M059J (cell line): Measurements from ENCODE around the gene GIPC1. TPM values are rescaled to one million over a fixed set of nuclear protein-coding genes. Genes with fewer than 3 reads are reported as not detected.
"Not testable (repeated sequence)": the region's sequence is repeated elsewhere in the genome, so short reads cannot be mapped to it uniquely, and the experiment has no call there.

Experiments used
- DNase-seq: peaks from one replicate; pipeline ENCODE4 v3.0.0-alpha.2; 2012; ENCODE audit warnings: low read depth
- total RNA-seq: library from RNA; depleted of rRNA; stranded (reverse); fragments of >200 nt; shearing (Covaris generic); gene quantifications from 2 replicates; pipeline ENCODE4 v1.2.3, GENCODE V29; 2014; rRNA removed

The GIPC1 gene
- 43.5 and 114 TPM in 2 replicates for total RNA-seq

- DNase-seq: peak; percentile 97
Measured at GRCh38 chr19:14496029-14496833, at the start of gene GIPC1. Gene GIPC1, minus strand, starts transcription at chr19:14496127. Its CDS starts 13,151 bp downstream, at chr19:14482976.

GRCh38 chr19:14545716-14546082, 49.8 kb upstream of the GIPC1 start:
- no peak for DNase-seq

DNA sequence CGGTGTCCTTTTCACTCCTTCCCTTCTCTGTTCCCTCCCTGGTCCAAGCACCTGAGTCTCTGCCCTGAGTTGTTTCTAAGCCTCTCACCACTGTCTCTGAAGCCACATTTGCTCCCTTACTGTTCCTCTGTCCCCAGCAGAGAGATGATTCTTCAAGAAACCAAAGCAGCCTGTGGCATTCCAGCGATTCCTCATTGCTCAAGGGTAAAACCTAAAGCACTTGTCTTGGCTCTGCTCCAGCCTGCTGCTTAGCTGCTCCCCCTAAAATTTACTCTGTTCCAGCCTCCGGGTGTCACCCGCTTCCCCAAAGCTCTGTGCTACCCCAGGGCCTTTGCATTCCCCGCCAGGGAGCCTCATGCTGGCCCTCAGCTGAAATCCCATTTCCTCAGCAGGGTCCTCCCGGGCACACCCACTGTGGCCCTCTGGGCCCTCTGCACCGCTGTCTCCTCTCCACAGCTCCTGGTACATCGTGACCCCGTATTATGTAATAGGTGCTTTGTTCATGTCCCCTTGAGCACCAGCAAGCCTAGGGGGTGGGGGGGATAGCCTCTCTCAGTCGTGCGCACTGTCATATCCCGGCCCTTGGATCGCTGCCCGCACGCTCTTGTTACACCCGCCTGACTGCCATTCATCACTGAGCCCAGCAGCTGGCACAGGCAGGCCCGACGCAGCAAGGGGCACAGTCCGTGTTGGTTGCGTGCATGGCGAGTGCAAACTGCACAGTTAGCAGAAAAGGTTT, 49.2 kb upstream of the GIPC1 start:
- no peak for DNase-seq

GRCh38 chr19:14544047-14544446, 48.1 kb upstream of the GIPC1 start:
- peak; percentile 24 for DNase-seq

GRCh38 chr19:14542711-14543328, 46.9 kb upstream of the GIPC1 start:
- no peak for DNase-seq

- DNase-seq: not testable (repeated sequence)
Measured at GRCh38 chr19:14541979-14542378, 46.1 kb upstream of the GIPC1 start.

- DNase-seq: no peak
Measured at GRCh38 chr19:14540741-14541525, 45.0 kb upstream of the GIPC1 start.

GRCh38 chr19:14536926-14537692, 41.2 kb upstream of the GIPC1 start:
- no peak for DNase-seq

- no peak for DNase-seq
Measured at GRCh38 chr19:14533450-14533849, 37.5 kb upstream of the GIPC1 start.

DNA sequence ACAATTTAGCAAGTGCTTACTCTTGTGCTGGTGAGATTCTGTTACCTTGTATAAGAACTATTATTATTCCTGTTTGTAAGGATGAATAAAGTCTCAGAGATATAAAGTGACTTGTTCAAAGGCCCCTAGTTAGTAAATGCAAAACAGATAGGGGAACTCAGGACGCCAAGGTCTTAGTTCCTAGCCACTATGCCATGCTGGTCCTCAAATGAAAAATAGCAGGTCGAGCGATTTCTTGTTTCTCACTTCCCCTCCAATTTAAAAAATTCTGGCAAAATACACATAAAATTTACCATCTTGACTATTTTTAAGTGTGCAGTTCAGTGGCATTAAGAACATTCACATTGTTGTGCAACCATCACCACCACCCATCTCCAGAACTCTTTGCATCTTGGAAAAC, 34.6 kb upstream of the GIPC1 start:
- no peak for DNase-seq

DNA sequence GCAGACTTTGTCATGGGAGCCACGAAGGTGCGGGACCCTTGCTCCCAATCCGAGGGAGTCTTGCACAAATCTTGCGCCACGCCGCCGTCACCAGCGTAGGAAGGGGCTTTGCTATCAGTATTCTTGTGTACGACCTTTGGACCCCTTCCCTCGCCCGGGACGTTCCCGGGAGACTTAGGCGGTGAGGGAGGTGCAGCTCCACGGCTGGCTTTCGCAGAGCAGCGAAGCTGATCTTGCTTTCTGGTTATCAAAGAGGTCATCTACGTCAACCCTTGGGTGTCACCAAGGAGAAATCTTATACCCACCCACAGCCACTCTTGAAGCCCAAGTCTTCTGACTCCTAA, 34.0 kb upstream of the GIPC1 start:
- DNase-seq: peak; percentile 17

GRCh38 chr19:14529254-14530004, 33.5 kb upstream of the GIPC1 start, which contains the start of gene TECR:
Gene TECR, plus strand, starts transcription at chr19:14529594. Its CDS starts 103 bp downstream, at chr19:14529697.
- peak; percentile 100 for DNase-seq

- DNase-seq: no peak
Measured at GRCh38 chr19:14528419-14529253, 32.7 kb upstream of the GIPC1 start.

- DNase-seq: no peak
Measured at GRCh38 chr19:14526423-14526822, 30.5 kb upstream of the GIPC1 start.

- DNase-seq: no peak
Measured at GRCh38 chr19:14525729-14526128, 29.8 kb upstream of the GIPC1 start.

GRCh38 chr19:14520543-14520942, 24.6 kb upstream of the GIPC1 start:
- no peak for DNase-seq

- DNase-seq: peak; percentile 98
Measured at GRCh38 chr19:14519860-14520407, 24.0 kb upstream of the GIPC1 start.

DNA sequence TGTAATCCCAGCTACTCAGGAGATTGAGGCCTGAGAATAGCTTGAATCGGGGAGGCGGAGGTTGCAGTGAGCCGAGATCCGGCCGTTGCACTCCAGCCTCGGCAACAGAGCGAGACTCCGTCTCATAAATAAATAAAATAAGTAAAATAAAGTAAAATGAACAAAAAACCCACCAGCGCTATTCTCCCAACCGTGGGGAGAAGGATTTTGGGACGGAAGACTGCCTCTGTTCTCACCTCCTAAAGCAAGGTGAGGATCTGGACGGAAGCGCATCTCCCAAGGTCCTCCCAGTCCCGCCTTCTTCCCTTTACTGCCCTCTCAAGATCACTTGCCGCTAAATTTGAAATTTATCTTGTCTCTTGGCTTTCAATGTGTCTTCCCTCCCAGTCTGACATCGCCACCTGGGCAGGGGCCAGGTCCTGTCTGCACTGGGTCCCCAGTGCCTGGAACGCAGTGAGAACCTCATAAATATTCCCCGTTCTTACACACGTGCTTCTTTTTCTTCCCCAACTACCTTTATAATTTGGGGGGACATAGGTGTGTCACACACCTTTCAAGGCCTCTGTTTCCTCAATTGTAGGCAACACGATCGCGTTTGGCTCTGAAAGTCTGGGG, 23.4 kb upstream of the GIPC1 start:
- DNase-seq: no peak
